ENCODE results near the gene AP3B1. TPM values are rescaled to one million over a fixed set of nuclear protein-coding genes. Genes with fewer than 3 reads are reported as not detected.
"Not testable (repeated sequence)": the region's sequence is repeated elsewhere in the genome, so short reads cannot be mapped to it uniquely, and the experiment has no call there.

Gene AP3B1
- total RNA-seq, 1 donor from 2014 or later, result 60.4 TPM

DNA sequence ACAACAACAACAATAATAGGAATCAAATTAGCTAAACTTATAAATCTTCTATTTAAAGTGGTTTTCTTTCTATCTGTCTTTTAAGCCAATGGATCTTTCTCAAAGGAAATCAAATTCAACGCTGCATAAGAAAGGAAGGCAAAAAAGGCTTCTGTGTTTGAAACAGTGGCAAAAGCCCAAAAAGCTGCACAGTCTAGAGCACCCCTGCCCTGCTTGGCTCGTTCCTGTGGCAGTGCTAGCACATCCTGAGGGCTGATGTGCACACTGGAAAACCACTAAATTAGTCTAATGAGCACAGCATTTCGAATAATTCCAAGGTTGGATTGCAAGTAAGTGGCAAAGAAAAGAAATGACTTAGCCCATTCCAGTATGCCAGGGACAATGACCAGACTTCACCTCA is 80.7 kb downstream of the AP3B1 start:
- TF ChIP-seq, protein P1, sequence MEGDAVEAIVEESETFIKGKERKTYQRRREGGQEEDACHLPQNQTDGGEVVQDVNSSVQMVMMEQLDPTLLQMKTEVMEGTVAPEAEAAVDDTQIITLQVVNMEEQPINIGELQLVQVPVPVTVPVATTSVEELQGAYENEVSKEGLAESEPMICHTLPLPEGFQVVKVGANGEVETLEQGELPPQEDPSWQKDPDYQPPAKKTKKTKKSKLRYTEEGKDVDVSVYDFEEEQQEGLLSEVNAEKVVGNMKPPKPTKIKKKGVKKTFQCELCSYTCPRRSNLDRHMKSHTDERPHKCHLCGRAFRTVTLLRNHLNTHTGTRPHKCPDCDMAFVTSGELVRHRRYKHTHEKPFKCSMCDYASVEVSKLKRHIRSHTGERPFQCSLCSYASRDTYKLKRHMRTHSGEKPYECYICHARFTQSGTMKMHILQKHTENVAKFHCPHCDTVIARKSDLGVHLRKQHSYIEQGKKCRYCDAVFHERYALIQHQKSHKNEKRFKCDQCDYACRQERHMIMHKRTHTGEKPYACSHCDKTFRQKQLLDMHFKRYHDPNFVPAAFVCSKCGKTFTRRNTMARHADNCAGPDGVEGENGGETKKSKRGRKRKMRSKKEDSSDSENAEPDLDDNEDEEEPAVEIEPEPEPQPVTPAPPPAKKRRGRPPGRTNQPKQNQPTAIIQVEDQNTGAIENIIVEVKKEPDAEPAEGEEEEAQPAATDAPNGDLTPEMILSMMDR (IDR thresholded peaks at IDR 0.05), result no peak
- H3K4me1 Mint-ChIP-seq (ENCODE audit: low read depth), result no peaks in the 10 kb centered on the region

DNA sequence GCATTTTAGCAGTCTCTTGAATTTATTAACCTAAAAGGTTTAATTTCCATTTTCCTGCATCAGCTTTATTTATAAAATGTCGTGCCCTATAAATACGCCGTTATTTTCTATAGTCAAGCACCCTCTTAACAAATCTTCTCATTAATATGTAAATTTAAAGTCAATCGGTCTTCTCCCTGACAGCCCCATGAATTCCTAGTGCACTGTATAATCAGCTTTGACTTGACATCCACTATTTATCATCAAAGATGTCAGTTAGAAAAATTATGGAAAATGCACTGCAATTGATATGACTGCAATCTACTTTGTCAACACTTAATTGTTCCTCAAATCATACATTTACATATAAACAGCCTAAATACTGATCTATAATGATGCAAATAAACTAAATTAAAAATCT is 83.4 kb downstream of the AP3B1 start:
- no peak for DNase-seq (ENCODE audit: low spot score)
- no peak overlapping the region for H3K27ac Mint-ChIP-seq (ENCODE audit: unreplicated experiment)
- TF ChIP-seq, protein P1 (IDR thresholded peaks at IDR 0.05), result no peak

More for the DNA sequence above, 80.7 kb downstream of the AP3B1 start:
- no peaks in the 10 kb centered on the region for H3K27me3 Mint-ChIP-seq (ENCODE audit: low read depth)
- no peak overlapping the region for H3K27ac Mint-ChIP-seq (ENCODE audit: unreplicated experiment)
- no peak overlapping the region for H3K4me3 Mint-ChIP-seq (ENCODE audit: unreplicated experiment)
- no peak for DNase-seq (ENCODE audit: low spot score)
- peaks cover 8% of the 10 kb centered on the region for H3K36me3 Mint-ChIP-seq (ENCODE audit: low read depth)
- H3K9me3 Mint-ChIP-seq (ENCODE audit: low read depth), result no peaks in the 10 kb centered on the region

DNA sequence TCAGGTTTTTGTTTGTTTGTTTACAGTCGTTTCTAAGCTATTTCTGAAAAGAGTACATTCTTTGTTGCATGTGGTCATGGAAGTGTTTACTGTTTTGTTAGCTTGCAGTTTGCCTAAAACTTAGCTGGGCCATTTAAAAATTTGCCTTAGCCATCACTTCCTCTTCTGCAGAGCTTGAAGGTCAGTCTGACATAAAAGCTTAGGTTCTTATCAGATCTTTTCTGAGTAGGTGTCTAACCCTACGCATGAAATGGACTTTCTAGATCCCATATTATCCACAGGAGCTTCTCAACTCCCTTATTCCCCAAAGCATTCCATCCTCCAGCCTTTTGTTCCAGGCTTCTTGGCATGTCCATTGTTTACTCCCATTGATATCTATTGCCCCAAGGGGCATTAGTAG is 90.3 kb downstream of the AP3B1 start:
- no peak overlapping the region for H3K4me3 Mint-ChIP-seq (ENCODE audit: unreplicated experiment)
- TF ChIP-seq, protein P1 (IDR thresholded peaks at IDR 0.05), result no peak
- H3K4me1 Mint-ChIP-seq (ENCODE audit: low read depth), result no peaks in the 10 kb centered on the region
- H3K27ac Mint-ChIP-seq (ENCODE audit: unreplicated experiment), result no peak overlapping the region
- no peaks in the 10 kb centered on the region for H3K27me3 Mint-ChIP-seq (ENCODE audit: low read depth)
- no peak for DNase-seq (ENCODE audit: low spot score)
- H3K9me3 Mint-ChIP-seq (ENCODE audit: low read depth), result peaks cover 4% of the 10 kb centered on the region
- peaks cover 17% of the 10 kb centered on the region for H3K36me3 Mint-ChIP-seq (ENCODE audit: low read depth)

More for the DNA sequence above, 83.4 kb downstream of the AP3B1 start:
- H3K27me3 Mint-ChIP-seq (ENCODE audit: low read depth), result no peaks in the 10 kb centered on the region
- peaks cover 13% of the 10 kb centered on the region for H3K36me3 Mint-ChIP-seq (ENCODE audit: low read depth)
- H3K4me1 Mint-ChIP-seq (ENCODE audit: low read depth), result no peaks in the 10 kb centered on the region
- H3K4me3 Mint-ChIP-seq (ENCODE audit: unreplicated experiment), result no peak overlapping the region
- no peaks in the 10 kb centered on the region for H3K9me3 Mint-ChIP-seq (ENCODE audit: low read depth)

DNA sequence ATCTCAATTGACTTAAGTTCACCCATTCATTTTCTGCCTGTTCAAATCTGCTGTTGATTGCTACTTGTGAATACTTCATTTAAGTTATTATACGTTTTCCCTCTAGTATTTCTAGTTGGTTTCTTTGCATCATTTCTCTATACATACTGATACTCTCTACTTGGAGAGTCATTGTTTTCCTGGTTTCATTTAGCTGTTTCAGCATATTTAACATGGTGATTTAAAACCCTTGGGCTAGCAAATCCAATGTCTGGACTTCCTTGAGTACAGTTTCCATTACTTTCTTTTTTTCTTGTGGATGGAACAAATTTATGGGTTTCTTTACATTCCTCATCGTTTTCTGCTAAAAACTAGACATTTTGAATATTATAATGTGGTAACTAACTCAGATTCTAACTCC is 90.7 kb downstream of the AP3B1 start:
- no peak overlapping the region for H3K27ac Mint-ChIP-seq (ENCODE audit: unreplicated experiment)
- H3K9me3 Mint-ChIP-seq (ENCODE audit: low read depth), result peaks cover 4% of the 10 kb centered on the region
- no peaks in the 10 kb centered on the region for H3K4me1 Mint-ChIP-seq (ENCODE audit: low read depth)
- DNase-seq (ENCODE audit: low spot score), result no peak
- H3K27me3 Mint-ChIP-seq (ENCODE audit: low read depth), result no peaks in the 10 kb centered on the region
- H3K36me3 Mint-ChIP-seq (ENCODE audit: low read depth), result peaks cover 17% of the 10 kb centered on the region
- TF ChIP-seq, protein P1 (IDR thresholded peaks at IDR 0.05), result no peak
- no peak overlapping the region for H3K4me3 Mint-ChIP-seq (ENCODE audit: unreplicated experiment)

DNA sequence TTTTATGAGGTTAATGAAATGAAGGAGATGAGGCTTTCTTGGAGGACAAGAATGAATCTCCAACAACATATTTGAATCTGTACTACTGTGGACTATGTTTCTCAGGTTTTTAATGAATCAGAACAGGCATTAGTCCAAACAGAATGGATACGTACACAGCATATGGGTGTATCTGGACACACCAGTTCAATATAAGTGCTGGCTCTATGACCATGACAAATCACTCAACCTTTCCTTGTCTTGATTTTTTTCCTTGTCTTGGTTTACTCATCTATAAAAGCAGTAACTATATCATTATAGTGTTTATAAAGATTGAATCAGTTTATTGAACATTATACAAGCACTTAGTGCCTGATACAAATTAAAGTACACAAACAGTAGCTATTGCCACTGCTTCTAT is 104.1 kb downstream of the AP3B1 start:
- no peaks in the 10 kb centered on the region for H3K4me1 Mint-ChIP-seq (ENCODE audit: low read depth)
- H3K4me3 Mint-ChIP-seq (ENCODE audit: unreplicated experiment), result no peak overlapping the region
- peaks cover 14% of the 10 kb centered on the region for H3K9me3 Mint-ChIP-seq (ENCODE audit: low read depth)
- no peak for DNase-seq (ENCODE audit: low spot score)
- H3K27me3 Mint-ChIP-seq (ENCODE audit: low read depth), result no peaks in the 10 kb centered on the region
- TF ChIP-seq, protein P1 (IDR thresholded peaks at IDR 0.05), result no peak
- peaks cover 13% of the 10 kb centered on the region for H3K36me3 Mint-ChIP-seq (ENCODE audit: low read depth)
- H3K27ac Mint-ChIP-seq (ENCODE audit: unreplicated experiment), result no peak overlapping the region

DNA sequence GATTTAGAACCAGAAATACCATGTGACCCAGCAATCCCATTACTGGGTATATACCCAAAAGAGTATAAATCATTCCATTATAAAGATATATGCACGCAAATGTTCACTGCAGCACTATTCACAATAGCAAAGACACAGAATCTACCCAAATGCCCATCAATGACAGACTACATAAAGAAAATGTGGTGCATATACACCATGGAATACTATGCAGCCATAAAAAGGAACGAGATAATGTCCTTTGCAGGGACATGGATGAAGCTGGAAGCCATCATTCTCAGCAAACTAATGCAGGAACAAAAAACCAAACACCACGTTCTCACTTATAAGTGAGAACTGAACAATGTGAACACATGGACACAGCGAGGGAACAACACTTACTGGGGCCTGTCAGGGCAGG is 105.8 kb downstream of the AP3B1 start:
- H3K4me1 Mint-ChIP-seq (ENCODE audit: low read depth), result not testable (repeated sequence)

More for the DNA sequence above, 105.8 kb downstream of the AP3B1 start:
- H3K4me3 Mint-ChIP-seq (ENCODE audit: unreplicated experiment); DNase-seq (ENCODE audit: low spot score); H3K27ac Mint-ChIP-seq (ENCODE audit: unreplicated experiment); H3K27me3 Mint-ChIP-seq (ENCODE audit: low read depth): not testable (repeated sequence)
- H3K9me3 Mint-ChIP-seq (ENCODE audit: low read depth), result peaks cover 11% of the 10 kb centered on the region
- H3K36me3 Mint-ChIP-seq (ENCODE audit: low read depth), result peaks cover 11% of the 10 kb centered on the region
